HCT116 (cell line): Measurements from ENCODE around the gene CYB561D1.
A peak's percentile ranks its signal among the peaks of the same experiment; 100 is the strongest.

Experiments used
- ATF3 ChIP-seq: IDR thresholded peaks from 2 replicates; pipeline ENCODE4 v1.6.1; 2012
- CTCF ChIP-seq, 3 experiments: fragments of 200-600 bp in 1 of 3; sonication (generic) in 1 of 3; IDR thresholded peaks in 2 of 3; conservative IDR thresholded peaks in 1 of 3; 2 replicates each; pipeline ENCODE4 v1.5.1; 2012 to 2017; ENCODE audit warnings: low read depth in 2 of 3, low read length in 2 of 3, antibody characterized with exemption in 1 of 3, borderline replicate concordance in 1 of 3, control low read depth in 1 of 3, mild to moderate bottlenecking in 1 of 3, mixed read lengths in 1 of 3, mixed run types in 1 of 3, moderate library complexity in 1 of 3; ENCODE audit not compliant: insufficient read depth in 1 of 3
- EGR1 ChIP-seq: IDR thresholded peaks from 2 replicates; pipeline ENCODE4 v1.6.1; 2012; ENCODE audit warnings: low read depth
- ELF1 ChIP-seq: IDR thresholded peaks from 2 replicates; pipeline ENCODE4 v1.6.1; 2012; ENCODE audit warnings: low read depth, borderline replicate concordance
- EZH2 ChIP-seq: fragments of 200-600 bp; sonication (generic); IDR thresholded peaks from 2 replicates; pipeline ENCODE4 v1.6.1; 2017; ENCODE audit warnings: antibody characterized with exemption, mixed run types
- JUND ChIP-seq: IDR thresholded peaks from 2 replicates; pipeline ENCODE4 v1.6.1; 2012
- MAX ChIP-seq: IDR thresholded peaks from 2 replicates; pipeline ENCODE4 v1.6.1; 2012
- POLR2A ChIP-seq: IDR thresholded peaks from 2 replicates; pipeline ENCODE4 v1.7.0; 2011; ENCODE audit warnings: borderline replicate concordance; ENCODE audit not compliant: insufficient read depth, insufficient read length; ENCODE audit errors: extremely low read depth
- REST ChIP-seq: IDR thresholded peaks from 2 replicates; pipeline ENCODE4 v1.6.1; 2012; ENCODE audit warnings: low read depth
- SIN3A ChIP-seq: IDR thresholded peaks from 2 replicates; pipeline ENCODE4 v1.6.1; 2012; ENCODE audit warnings: low read depth
- SP1 ChIP-seq: IDR thresholded peaks from 2 replicates; pipeline ENCODE4 v1.6.1; 2012; ENCODE audit warnings: low read depth
- TCF7L2 ChIP-seq: IDR thresholded peaks from 2 replicates; pipeline ENCODE4 v1.7.0; 2011; ENCODE audit warnings: borderline replicate concordance, inconsistent platforms; ENCODE audit not compliant: insufficient read depth, insufficient read length; ENCODE audit errors: extremely low read depth
- ZNF274 ChIP-seq: fragments of 200-500 bp; sonication (Bioruptor generic); IDR thresholded peaks from 2 replicates; pipeline ENCODE4 v1.6.1; 2014; ENCODE audit warnings: mild to moderate bottlenecking, low read depth, low read length, inconsistent platforms

GRCh38 chr1:109488201-109488600 is 5.7 kb upstream of the CYB561D1 start:
- TF ChIP-seq SP1 (no peak), ATF3 (no peak), MAX (no peak), CTCF (IDR thresholded peaks at IDR 0.05 in 2 of 3, conservative IDR thresholded peaks at IDR 0.05 in 1 of 3; ENCODE audit: borderline replicate concordance in 1 of 3, insufficient read depth in 1 of 3, low read depth in 2 of 3, low read length in 2 of 3) (peak in 2 of 3 experiments; percentile 13 to 28; a peak in 2 of 6 replicates), REST (no peak), EZH2 (no peak), TCF7L2 (no peak), SIN3A (no peak), ZNF274 (no peak), EGR1 (no peak), POLR2A (no peak), JUND (no peak), ELF1 (no peak)
